Fibroblast of mammary gland (primary cell): Measurements from ENCODE around the gene AARS2.

Source experiments
- DNase-seq: peaks from one replicate; pipeline ENCODE4 v3.0.0-alpha.2; 2010; ENCODE audit warnings: low read depth
- H3K4me3 ChIP-seq: 2 replicates; pipeline ENCODE4 v1.5.1; 2011; ENCODE audit warnings: low read depth, mild to moderate bottlenecking, low read length, moderate library complexity; ENCODE audit not compliant: control insufficient read depth
- TF ChIP-seq, protein P1 (sequence below): conservative IDR thresholded peaks from 2 replicates; pipeline ENCODE4 v1.5.1; 2011; ENCODE audit warnings: low read depth, low read length, inconsistent platforms; ENCODE audit not compliant: control insufficient read depth, insufficient read depth

Gene AARS2

DNA sequence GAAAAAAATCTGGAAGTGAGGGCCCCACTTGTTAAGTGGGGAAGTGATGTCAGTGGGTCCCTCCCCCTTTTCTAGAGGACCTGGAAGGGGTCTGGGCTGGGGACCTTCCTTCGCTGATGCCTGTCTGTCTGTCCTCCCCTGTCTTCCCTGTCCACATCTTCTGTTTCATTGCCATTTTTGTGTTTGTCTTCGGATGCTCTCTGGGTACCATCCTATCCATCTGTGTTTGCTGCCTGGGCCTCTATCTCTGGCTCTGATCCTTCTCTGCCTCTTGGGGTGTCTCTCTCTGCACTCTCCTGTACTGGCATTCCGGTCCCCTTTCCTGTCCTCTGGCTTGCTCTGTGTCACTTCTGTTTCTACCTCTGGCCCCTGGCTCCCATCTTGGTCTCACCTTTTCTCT is 40.6 kb downstream of the AARS2 start:
- TF ChIP-seq, protein P1, sequence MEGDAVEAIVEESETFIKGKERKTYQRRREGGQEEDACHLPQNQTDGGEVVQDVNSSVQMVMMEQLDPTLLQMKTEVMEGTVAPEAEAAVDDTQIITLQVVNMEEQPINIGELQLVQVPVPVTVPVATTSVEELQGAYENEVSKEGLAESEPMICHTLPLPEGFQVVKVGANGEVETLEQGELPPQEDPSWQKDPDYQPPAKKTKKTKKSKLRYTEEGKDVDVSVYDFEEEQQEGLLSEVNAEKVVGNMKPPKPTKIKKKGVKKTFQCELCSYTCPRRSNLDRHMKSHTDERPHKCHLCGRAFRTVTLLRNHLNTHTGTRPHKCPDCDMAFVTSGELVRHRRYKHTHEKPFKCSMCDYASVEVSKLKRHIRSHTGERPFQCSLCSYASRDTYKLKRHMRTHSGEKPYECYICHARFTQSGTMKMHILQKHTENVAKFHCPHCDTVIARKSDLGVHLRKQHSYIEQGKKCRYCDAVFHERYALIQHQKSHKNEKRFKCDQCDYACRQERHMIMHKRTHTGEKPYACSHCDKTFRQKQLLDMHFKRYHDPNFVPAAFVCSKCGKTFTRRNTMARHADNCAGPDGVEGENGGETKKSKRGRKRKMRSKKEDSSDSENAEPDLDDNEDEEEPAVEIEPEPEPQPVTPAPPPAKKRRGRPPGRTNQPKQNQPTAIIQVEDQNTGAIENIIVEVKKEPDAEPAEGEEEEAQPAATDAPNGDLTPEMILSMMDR = no peak
- H3K4me3 ChIP-seq = no peak overlapping the region
- DNase-seq = no peak

DNA sequence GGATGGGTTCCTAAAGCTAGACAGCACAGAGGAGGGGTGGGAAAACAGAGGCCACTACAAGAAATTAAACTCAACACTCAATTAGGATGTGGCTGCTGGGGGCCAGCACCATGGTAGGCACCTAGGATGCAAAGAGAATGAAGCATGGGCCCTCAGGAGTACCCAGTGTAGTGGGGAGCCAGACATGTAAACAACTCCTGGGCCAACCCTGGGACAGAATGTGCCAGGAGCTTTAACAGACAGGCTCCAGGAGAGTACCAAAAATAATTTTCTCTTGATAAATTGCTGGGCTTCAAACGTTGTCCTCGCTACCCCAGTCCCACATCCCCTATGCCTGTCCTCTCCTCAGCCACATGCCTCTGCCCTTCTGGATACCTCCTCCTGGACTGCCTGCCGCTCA is 41.2 kb downstream of the AARS2 start:
- TF ChIP-seq, protein P1 = no peak
- H3K4me3 ChIP-seq = no peak overlapping the region
- DNase-seq = no peak

DNA sequence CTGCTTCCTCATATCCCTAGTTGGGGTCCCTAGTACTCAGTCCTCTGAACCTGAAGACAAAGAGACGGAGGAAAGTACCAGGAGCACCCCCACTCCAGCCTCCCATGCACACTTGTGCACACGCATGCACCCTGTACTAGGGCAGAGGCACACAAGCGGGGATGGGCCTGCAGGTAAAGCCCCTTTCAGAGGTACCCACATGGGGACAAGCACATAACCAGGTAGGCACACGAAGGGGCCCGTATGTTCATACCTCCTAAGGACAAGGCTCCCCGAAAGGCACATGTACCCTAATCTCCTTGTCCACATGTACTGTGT is 41.8 kb downstream of the AARS2 start:
- no peak for DNase-seq
- TF ChIP-seq, protein P1 = no peak
- no peak overlapping the region for H3K4me3 ChIP-seq

DNA sequence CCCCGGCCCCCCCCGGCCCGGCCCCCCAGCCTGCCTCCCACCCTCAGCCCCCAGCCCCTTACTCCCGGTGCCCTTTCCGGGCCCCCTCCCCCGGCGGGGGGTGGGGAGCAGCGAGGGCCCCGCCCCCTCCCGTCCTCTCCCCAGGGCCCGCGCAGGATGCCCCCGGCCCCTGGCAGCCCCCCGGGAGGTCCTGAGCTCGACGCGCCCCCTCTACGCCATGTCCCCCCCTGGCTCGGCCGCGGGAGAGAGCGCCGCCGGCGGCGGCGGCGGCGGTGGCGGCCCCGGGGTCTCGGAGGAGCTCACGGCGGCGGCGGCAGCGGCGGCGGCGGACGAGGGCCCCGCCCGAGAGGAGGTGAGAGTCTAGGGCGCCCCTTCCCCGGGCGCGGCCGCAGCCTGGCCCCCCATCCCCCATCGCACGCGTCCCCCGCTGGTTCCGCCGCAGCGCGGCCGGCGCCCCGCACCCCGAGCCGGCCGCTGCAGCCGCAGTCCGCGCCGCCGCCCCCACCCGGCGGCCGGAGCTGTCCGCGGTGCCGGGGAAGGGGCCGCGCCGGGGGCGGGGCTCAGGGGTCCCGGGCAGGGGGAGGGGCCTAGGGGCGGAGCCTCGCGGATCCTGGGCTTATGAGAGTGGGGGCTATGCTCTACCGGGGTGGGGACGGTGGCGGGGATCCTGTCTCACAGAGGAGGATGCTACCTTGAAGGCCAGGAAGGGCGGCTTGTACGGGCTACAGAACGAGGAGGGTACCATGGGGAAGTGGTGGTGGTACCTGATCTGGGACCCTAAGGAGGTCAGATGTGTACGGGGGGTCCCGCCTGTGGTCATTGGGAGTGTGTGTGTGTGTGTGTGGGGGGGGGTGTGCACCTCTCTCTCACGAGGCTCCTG is 42.4 kb downstream of the AARS2 start:
- no peak overlapping the region for H3K4me3 ChIP-seq
- DNase-seq = no peak
- TF ChIP-seq, protein P1 = no peak

DNA sequence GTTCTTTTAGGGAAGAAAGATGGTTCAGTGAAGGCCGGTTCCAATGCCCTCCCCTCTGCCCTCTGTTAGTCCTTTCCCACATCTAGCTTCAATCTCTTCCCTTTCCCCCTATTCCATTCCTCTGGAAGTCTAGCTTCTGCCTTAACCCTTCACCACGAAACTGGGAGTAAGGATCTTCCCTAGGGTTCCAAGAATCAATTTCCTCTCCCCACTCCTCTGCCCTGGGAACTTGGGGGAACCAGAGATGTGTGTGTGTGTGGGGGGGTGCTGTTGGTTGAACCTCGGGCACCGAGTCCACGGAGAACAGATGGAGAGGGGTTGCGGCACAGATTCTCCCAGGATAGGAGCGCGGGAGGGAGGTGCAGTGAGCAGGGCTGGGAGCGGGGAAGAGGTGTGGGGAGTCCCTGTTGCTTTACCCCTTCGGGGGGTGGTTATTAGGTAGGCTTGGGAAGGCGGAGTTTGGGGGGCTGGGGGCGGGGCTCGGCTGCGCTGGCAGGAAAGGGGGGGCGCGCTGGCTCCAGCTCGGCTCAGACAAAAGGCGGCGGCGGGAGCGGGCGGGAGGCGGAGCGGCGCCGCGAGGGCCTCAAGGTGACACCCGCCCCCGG is 43.1 kb downstream of the AARS2 start, which contains the start of gene TMEM151B:
TMEM151B (plus strand) TSS at position 530 of the 605 bp plus-strand sequence. CDS start 293 bp downstream, outside the sequence.
- H3K4me3 ChIP-seq = no peak within 1 kb of the TSS
- DNase-seq = no peak
- TF ChIP-seq, protein P1 = no peak

DNA sequence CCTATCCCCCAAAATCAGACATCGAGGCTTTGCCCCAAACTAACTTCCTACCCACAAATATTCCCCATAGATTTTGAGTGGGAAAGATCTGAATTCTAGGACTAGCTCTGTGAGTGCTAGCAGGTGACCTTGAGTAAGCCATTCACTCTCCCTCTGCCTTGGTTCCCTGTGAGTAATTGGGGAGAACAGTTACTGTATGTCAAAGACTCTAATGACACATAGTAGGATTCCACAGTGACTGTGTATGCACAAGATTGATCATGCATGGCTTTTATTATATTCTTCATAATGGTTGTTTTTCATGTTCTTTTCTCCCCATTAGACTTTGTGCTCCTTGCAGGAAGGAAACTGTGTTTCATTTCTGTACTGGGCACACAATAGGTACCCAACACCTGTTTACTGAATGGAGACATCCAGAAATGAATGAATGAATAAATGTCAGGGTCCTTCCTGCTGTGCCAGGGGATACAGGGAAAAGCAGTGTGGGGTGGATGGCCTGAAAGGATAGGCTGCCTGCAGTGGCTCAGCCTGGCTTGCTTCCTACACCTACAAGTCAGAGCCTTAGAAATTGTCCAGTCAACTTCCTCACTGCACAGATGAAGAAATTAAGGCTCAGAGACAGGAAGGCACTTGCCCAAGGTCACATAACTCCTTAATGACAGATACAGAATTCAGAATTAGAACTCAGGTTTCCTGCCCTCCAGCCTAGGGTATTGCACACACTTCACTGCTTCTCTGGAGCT is 43.8 kb downstream of the AARS2 start:
- TF ChIP-seq, protein P1 = no peak
- DNase-seq = no peak
- no peak overlapping the region for H3K4me3 ChIP-seq
